Mesothelial cell of epicardium (in vitro differentiated cells): ENCODE measurements around the gene MZT2A. TPM values are rescaled to one million over a fixed set of nuclear protein-coding genes. Genes with fewer than 3 reads are reported as not detected.

Experiments used
- microRNA-seq: library from miRNA; unstranded; fragments of <30 nt; microRNA quantifications from one replicate; pipeline ENCODE4 v1.2.0, GENCODE V29; 2021; ENCODE audit warnings: inconsistent platforms, mixed read lengths
- total RNA-seq: library from RNA; stranded (reverse); gene quantifications from 3 replicates; pipeline ENCODE4 v1.2.1, GENCODE V29; 2021

MZT2A gene
- total RNA-seq, 1 donor from 2014 or later: 106 TPM

Small RNAs within 50 kb of the gene (microRNA-seq; reads per million reads assigned to microRNA genes)
- not detected for gene MIR4784

Other genes with a start within 250 kb of the MZT2A start
- gene RAB6D, start 128.2 kb downstream of the MZT2A start, total RNA-seq: not detected in 3 replicates
- gene TUBA3D, start 16.3 kb downstream of the MZT2A start, total RNA-seq: not detected in 3 replicates
- 9.6 to 11.0 TPM (median 10.9 TPM) in 3 replicates for gene CCDC74A, start 35.5 kb upstream of the MZT2A start, total RNA-seq